NT2/D1 (cell line): Measurements from ENCODE around the gene NRF1.

Experiments used
- SUZ12 ChIP-seq: IDR thresholded peaks from 2 replicates; pipeline ENCODE4 v1.6.1; 2011; ENCODE audit not compliant: insufficient read length, insufficient read depth; ENCODE audit errors: extremely low read depth
- YY1 ChIP-seq: IDR thresholded peaks from 2 replicates; pipeline ENCODE4 v1.6.1; 2011; ENCODE audit not compliant: insufficient read length, insufficient read depth

GRCh38 chr7:129599174-129599573 lies 12.3 kb upstream of the NRF1 start:
- TF ChIP-seq YY1: no peak
- no peak for TF ChIP-seq SUZ12
